HT-29 (cell line): Measurements from ENCODE around the gene LDB1. TPM values are rescaled to one million over a fixed set of nuclear protein-coding genes. Genes with fewer than 3 reads are reported as not detected.

ENCODE experiments used
- DNase-seq: peaks from one replicate; pipeline ENCODE4 v3.0.0-alpha.2; 2015; ENCODE audit warnings: low spot score
- total RNA-seq: library from RNA; depleted of rRNA; stranded (reverse); fragments of >200 nt; shearing (Covaris generic); gene quantifications from 2 replicates; pipeline ENCODE4 v1.2.3, GENCODE V29; 2014

Gene LDB1
- total RNA-seq, 1 experiment from 2014 or later: 40.3 TPM

- no peak for DNase-seq
Observed at GRCh38 chr10:102135956-102136526, 15.9 kb upstream of the LDB1 start.

GRCh38 chr10:102134416-102134815, 14.2 kb upstream of the LDB1 start:
- DNase-seq: no peak

- DNase-seq: peak; percentile 67
Observed at GRCh38 chr10:102133373-102134195, 13.4 kb upstream of the LDB1 start.

- DNase-seq: peak; percentile 99
Observed at GRCh38 chr10:102132563-102133372, 12.6 kb upstream of the LDB1 start, which contains the start of gene PPRC1. TSS of gene PPRC1 (plus strand) at chr10:102133040. CDS start at chr10:102133069, 29 bp downstream.

- DNase-seq: no peak
Observed at GRCh38 chr10:102132193-102132562, 12.0 kb upstream of the LDB1 start.

GRCh38 chr10:102131286-102132170, 11.4 kb upstream of the LDB1 start:
- no peak for DNase-seq

- DNase-seq: no peak
Observed at GRCh38 chr10:102123223-102123622, 3.1 kb upstream of the LDB1 start.

- no peak for DNase-seq
Observed at GRCh38 chr10:102122450-102122849, 2.3 kb upstream of the LDB1 start.

- no peak for DNase-seq
Observed at GRCh38 chr10:102121739-102122372, 1.7 kb upstream of the LDB1 start.

GRCh38 chr10:102120991-102121738, 997 bp upstream of the LDB1 start:
- DNase-seq: no peak

- DNase-seq: peak; percentile 56
Observed at GRCh38 chr10:102119417-102120141, 589 bp downstream of the LDB1 start.

GRCh38 chr10:102118867-102119266, 1.3 kb downstream of the LDB1 start:
- DNase-seq: peak; percentile 25

- peak; percentile 62 for DNase-seq
Observed at GRCh38 chr10:102117391-102118159, 2.6 kb downstream of the LDB1 start.

GRCh38 chr10:102116656-102117055, 3.5 kb downstream of the LDB1 start:
- no peak for DNase-seq

GRCh38 chr10:102115775-102116174, 4.4 kb downstream of the LDB1 start:
- no peak for DNase-seq

GRCh38 chr10:102114861-102115618, 5.1 kb downstream of the LDB1 start:
- peak; percentile 86 for DNase-seq

- DNase-seq: peak; percentile 25
Observed at GRCh38 chr10:102113956-102114857, 6.0 kb downstream of the LDB1 start.
